GM04503 (cell line): ENCODE data around the gene XIRP1.

Experiments
- DNase-seq: peaks from one replicate; pipeline ENCODE4 v3.0.0-alpha.2; 2012; ENCODE audit warnings: low read depth

The XIRP1 gene

GRCh38 chr3:39144095-39144747 is 48.2 kb downstream of the XIRP1 start:
- DNase-seq, result no peak

- no peak for DNase-seq
Observed at GRCh38 chr3:39143051-39143885, 49.1 kb downstream of the XIRP1 start.

DNA sequence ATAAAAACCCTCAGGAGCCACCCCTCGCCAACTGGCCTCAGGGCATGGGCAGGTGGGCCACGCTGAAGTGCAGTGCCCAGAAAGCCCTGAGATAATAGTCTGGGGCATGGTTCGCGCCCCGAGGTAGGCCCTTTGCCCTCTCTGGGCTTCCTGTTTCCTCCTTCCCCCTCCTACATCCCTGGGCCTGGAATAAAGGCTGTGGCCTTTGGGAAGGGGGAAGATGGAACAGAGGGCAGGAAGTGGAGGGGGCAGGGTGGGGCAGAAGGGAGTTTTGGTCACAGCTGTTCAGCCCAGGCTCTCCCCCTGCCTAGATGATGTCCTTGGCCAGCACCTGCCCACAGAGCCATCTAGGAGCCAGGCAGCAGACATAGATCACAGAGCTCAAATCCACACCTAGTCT is 50.3 kb downstream of the XIRP1 start:
- DNase-seq, result no peak

DNA sequence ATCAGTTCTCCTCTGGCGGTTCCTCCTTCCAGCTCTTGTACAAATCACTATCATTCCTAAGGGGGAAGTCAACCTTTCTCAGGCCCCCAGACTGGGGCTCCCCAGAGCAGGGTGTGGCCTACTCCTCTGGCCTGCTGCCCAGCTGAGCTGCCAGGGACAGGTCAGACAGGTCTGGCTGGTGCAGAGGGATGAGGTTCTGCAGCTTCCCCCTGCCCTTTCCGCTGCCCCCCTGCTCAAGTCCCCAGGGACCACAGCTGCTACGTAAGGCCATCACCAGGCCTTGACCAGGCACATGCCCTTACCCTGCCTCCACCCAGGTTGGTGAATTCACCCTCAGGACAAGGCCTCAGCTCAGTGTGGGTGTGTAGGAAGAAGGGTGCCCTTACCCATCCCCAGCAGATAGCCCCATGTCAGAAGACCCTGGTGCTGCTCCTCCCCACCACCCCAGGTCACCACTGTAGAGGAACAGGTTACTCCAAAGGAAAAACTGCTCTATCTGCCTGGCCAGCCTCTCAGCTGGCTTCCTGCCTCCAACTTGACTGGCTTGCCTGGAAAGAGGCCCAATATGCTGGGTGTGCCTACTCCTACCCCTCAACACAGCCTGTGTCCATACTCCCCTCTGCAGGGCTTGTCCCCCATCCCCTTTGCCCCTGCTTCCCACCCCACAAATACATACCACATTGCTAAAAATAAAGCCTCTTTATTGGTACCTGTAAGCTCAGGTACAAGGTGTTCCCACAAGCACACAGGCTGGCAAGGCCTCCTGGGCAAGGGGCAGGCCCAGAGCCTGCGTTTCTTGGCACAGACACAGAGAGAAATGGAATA is 51.0 kb downstream of the XIRP1 start:
- DNase-seq, result no peak

GRCh38 chr3:39140341-39140971 is 51.9 kb downstream of the XIRP1 start:
- no peak for DNase-seq

DNA sequence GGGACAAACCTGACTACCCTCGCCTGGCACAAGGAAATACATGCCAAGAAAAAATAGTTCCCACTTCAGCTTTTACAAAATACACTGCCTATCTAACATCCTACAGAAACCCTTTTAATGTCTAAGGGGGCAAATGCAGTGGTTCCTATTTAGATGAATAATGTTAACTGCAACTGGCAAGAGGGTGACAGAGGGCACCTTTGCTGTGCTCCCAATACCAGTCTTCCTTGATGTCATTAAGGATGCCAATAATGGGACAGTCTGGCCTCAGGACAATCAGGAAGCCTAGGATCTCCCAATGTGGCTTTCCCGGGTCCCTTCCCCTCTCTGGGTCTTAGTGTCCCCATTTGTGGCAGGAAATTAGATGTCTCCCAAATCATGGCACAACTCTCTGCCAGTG is 53.0 kb downstream of the XIRP1 start:
- no peak for DNase-seq

- DNase-seq, result no peak
Observed at GRCh38 chr3:39138804-39139415, 53.5 kb downstream of the XIRP1 start.

DNA sequence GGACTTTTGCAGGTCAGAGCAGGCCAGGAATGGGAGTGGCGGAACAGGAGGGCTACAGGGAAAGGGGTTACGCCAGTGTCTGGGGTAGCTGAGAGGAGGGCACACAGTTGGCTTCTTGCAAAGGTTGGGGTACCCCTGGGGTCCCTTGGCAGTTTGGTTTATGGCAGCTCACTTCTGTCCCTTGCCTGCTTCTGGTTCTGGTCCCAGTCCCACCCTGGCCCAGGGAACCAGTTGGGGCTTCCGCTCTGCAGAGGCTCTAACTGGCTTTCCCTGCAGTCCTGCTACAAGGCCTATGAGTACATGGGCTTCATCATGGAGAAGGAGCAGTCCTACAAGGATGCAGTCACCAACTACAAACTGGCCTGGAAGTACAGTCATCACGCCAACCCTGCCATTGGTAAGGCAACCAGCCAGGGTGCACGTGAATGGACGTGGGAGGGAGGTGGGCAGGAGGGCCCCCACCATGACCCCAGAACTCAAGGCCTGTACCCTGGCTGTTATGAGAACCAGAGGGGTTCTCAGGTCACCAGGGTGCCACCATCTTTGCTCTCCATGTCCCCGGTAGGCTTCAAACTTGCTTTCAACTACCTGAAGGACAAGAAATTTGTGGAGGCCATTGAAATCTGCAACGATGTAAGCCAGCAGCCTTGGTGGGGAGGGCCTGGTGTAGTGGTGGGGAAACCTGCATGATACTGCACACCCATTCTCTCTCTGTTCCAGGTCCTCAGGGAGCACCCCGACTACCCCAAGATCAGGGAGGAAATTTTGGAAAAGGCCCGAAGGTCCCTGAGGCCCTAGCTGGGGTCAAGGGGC is 54.2 kb downstream of the XIRP1 start:
- no peak for DNase-seq

DNA sequence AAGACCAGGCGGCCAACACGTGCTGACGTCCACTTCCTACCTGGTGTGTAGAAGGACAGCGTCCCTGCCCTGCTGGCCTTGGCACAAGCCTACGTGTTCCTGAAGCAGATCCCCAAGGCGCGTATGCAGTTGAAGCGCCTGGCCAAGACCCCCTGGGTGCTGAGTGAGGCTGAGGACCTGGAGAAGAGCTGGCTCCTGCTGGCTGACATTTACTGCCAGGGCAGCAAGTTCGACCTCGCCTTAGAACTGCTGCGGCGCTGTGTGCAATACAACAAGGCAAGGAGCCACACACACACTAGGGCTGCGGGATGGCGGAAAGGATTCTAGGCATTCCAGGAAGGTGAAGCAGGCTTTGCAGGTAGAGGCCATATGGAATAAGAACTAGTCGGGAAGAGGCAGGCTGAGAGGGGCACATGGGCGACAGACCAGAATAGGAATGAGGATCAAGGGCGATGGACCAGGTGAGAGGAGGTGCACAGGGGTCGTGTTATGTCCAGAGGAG is 54.9 kb downstream of the XIRP1 start:
- DNase-seq, result no peak

DNA sequence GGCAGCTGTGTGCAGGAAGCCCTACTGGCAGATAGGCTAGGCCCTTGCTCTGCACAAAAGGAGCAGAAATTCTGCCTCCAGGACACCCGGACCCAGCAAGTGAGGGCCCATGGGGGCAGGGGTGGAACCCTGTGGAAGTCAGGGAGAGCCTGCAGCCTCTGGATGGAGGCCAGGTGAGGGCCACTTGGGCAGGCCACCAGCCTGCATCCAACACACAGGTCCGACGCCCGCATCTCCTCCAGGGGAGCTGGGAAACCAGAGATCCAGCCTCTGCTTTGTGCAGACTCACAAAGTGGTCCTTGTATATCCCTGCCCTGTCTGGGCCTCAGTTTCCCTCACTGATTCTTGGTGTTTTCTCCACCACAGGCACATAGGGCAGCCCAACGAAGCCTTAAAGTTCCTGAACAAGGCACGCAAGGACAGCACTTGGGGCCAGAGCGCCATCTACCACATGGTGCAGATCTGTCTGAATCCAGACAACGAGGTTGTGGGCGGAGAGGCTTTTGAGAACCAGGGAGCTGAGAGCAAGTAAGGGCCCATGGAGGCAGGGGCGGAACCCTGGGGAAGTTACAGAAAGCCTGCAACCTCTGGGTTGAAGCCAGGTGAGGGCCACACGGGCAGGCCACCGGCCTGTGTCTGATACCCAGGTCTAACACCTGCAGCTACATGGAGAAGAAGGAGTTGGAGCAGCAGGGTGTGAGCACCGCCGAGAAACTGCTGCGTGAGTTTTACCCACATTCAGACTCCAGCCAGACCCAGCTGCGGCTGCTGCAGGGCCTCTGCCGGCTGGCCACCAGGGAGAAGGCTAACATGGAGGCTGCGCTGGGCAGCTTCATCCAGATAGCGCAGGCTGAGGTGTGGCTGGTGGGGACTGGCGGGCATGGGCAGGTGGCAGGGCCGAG is 55.6 kb downstream of the XIRP1 start:
- DNase-seq, result no peak

GRCh38 chr3:39135170-39135805 is 57.1 kb downstream of the XIRP1 start:
- no peak for DNase-seq

- DNase-seq, result no peak
Observed at GRCh38 chr3:39134305-39134704, 58.1 kb downstream of the XIRP1 start.

DNA sequence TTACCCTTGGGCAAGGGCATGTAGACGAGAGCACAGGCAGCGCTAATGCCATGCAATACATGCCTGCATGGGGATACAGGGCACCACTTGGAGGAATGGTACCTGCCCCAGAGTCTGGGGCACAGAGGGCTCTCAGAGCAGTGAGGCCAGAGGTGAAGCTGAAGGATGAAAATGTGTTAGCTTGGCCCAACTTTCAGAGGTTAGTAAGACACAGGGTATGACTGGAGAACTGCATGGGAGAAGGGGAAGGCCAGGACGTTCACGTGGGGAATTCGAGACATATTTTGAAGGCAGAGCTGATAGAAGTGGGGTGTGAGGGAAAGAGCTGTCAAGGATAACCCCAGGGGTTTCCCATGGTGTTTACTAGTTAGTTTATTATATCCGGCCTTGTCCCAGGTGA is 58.6 kb downstream of the XIRP1 start:
- DNase-seq, result no peak
